ENCODE results near the gene GNLY. TPM values are rescaled to one million over a fixed set of nuclear protein-coding genes. Genes with fewer than 3 reads are reported as not detected.

Gene GNLY
- total RNA-seq, 1 donor from 2014 or later = not detected

DNA sequence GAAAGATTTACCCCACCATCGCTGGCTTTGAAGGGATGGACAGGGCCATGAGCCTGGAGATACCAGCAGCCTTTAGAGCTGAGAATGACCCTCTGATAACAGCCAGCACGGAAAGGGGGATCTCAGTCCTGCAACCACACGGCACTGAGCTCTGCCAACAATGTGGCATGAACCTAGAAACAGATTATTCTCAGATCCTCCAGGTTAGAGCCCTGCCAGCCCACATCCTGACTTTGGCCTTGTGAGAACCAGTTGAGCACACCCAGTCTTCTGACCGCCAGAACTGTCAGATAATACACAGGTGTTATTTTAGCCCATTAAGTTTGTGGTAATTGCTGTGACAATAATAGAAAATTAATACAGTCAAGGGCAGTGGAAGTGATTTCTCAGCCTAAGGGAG, 9.4 kb upstream of the GNLY start:
- DNase-seq = no peak

DNA sequence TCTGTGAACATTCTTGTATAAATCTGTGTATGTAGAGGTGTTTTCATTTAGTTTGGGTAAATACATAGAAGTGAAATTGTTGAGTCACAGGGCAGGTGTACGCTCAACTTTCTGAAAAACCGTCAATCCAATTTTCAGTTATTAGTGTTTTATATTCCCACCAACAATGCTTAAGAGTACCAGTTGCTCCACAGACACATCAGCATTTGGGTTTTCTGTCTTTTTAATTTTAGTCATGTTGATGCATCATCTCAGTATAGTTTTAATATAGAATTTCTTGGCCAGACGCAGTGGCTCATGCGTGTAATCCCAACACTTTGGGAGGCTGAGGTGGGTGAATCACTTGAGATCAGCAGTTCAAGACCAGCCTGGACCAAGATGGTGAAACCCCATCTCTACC, 3.2 kb upstream of the GNLY start:
- no peak for DNase-seq

DNA sequence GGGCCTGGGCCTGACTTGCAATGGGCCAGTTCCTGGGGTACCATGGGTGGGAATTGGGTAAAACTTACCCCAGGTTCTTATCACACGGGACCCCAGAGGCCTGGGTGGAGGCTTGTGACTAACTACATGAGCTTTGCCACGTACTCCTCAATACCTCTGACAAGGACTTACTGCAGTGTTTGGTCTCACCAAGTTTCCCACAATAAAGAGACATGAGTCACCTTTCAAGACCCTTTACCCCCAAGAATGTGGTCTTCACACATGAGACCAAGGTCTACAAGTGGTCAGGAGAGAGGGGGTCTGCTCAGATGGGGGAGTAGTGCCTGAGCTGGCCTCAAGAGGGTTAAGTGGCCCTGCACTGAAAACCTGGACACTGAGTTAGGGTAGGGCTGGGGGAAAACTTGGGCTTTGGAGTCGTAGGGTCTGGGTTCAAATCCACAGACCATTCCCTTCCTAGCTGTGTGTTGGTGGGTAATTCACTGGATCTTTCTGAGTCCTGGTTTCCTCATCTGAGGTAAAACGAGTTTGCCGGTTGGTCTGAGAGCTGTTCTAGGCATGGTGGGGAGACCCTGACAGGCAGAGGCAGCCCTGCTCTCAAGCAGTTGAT, 2.0 kb upstream of the GNLY start:
- no peak for DNase-seq

DNA sequence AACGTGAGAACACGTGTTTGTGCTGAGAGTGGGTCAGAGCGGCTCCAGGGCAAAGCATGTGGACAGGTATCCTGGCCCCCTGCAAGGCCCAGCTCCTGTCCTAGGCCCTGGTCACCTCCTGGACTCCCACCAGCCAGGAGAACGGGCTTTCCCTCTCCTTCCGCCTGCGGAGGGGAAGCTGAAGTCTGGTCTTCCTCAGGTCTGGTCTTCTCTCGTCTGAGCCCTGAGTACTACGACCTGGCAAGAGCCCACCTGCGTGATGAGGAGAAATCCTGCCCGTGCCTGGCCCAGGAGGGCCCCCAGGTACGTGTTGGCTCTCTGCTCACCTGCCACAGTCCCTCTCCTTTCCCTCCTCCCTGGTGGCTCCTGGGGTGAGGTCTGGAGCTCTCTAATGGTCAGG, 963 bp downstream of the GNLY start:
- DNase-seq = no peak

DNA sequence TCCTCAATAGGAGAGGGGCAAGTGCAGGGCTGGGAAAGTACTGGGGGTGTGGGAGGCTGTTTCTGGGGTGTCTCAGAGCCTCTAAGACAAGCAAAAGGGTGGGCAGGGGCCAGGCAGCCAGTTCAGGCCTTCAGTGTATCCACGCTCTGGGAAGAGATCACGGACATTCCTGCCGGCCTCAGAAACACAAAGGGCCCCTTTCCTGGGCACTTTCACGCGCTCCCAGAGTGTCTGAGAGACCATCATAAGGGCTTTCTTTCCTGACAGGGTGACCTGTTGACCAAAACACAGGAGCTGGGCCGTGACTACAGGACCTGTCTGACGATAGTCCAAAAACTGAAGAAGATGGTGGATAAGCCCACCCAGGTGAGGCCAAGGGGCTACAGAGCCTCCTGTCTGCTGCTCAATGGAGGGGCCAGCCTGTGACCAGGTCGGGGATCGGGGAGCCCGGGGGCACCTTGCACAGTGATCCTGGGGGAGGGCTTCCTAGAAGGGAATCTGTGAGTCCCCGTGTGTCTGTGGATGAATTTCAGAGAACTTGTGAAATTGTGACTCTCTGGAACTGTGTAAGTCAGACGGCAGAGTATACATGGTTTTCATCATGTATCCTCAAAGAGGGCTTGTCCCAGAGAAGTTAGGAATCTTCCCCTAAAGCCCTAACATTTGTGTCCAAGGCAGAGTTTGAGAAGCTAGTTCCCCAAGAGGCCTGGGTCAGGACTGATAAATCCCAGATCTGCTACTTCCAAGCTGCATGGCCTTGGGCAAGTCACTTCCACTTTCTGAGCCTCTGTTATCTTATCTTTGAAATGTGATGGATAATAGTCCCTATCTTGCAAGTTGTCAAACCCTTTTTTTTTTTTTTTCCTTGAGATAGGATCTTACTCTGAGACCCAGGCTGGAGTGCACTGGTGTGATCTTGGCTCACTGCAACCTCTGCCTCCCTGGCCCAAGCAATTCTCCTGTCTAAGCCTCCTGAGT, 1.8 kb downstream of the GNLY start:
- DNase-seq = no peak

DNA sequence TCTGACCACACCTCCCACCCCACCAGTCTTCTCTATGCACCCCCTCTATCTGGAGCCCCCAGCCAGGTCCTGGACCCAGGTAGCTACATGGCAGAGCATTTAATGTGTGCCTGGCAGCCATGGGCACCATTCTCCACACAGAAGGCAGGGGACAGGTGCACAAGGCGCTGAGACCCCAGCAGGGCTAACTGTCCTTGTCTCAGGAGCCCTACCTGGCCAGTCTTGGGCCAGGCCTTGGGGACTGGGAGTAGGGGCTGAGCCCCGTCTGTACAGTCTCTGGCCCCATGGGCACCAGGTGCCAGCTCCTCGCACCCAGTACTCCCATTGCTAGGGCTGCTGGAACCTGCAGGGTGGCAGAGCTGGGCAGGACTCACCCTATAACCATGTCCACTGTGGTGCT, 2.9 kb downstream of the GNLY start:
- no peak for DNase-seq

DNA sequence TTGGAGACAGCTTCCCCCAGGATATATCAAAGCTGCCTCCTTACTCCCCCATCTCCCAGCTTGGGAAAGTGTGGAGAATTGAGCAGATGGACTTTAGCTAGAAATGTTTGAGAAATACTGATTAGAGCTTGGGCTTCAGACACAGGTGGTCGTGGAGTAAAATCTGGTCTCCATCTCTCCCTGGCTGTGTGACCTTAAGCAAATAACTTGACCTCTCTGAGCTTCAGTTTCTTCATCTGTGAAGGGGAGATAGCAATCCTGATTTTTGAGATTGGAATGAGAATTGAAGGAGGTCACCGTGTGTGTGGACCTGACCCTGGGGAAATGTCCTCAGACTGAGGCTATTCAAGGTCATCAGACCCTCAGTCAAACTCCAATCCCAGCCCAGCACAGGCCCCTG, 3.6 kb downstream of the GNLY start:
- DNase-seq = no peak

DNA sequence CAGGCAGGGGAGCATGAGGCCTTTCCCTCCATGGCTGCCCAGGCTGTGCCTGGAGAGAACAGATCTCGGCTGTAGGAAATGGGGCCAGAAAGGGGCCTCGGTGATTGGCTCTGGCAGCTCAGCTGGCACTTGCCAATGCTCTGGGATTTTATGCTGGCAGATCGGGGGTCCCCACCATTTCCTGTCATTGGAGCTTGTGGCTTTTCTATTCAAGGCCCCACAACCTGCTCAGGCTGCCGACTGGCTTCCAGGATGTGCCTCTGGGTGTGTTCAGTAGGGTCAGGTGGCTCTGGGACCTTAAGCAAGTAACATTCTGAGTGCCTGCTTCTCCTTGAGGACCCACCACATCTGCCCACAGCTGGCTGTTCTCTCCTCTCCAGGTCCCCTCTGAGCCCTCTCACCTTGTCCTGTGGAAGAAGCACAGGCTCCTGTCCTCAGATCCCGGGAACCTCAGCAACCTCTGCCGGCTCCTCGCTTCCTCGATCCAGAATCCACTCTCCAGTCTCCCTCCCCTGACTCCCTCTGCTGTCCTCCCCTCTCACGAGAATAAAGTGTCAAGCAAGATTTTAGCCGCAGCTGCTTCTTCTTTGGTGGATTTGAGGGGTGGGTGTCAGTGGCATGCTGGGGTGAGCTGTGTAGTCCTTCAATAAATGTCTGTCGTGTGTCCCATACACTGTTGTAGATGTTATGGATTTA, 4.2 kb downstream of the GNLY start:
- no peak for DNase-seq

DNA sequence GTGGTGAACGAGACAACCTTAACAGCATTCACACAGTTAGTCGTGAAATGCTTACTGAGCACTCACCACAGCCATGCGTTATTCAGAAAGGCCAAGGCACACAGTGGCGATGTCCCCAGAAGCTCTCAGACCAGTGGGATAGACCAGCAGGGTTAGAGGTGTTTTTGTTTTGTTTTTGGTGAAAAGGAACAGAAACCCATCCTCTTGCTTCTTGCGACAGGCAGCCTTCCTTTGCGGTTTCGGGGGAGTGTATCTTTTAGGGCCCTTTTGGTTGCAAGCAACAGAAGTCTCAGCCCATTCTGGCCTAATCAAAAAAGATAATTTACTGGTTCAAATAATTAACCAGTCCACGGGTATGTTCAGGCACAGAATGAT, 4.7 kb downstream of the GNLY start:
- DNase-seq = no peak

DNA sequence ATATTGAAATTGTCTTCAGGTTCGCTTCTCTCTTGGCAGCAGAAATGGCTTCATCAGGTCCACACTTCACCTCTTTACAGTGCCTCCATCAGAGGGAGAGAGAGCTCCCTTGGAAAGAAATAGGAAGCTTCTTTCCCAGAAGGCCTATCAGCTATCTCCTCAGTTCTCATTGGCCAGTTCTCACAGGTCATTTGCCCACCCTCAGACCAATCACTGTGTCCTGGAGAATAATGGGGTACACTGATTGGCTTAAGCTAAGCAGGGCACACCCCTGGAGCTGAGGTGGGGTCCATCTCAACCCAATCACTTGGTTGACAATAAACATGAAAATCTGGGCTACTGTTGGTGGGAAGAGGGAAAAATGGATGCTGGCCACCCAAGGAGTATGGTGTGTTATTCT, 5.2 kb downstream of the GNLY start:
- DNase-seq = no peak

DNA sequence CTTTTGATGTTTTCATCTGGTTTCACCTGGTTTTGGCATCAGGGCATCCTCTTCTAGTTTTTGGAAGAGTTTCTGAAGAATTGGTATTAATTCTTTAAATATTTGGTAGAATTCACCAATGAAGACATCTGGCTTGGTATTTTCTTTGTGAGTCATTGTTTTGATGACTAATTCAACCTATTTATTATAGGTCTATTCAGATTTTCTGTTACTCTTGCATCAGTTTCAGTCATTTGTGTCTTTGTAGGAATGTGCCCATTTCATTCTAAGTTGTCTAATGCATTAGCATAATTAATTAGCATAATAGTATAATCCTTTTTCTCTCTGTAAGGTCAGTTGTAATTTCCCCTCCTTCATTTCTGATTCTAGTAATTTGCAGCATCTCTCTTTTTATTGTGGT, 8.0 kb downstream of the GNLY start:
- no peak for DNase-seq

DNA sequence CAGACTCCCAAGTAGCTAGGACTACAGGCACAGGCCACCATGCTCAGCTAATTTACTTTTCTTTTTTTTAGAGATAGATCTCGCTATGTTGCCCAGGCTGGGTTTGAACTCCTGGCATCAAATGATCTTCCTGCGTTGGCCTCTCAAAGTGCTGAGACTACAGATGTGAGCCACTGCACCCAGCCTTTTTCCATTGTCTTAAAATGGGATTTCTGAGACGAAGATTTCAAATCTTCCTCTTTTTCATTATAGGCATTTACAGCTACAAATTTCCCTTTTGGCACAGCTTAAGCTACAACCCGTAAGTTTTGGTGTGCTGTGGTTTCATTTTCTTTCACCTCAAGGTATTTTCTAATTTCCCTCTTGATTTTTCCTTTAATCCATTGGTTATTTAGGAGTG, 8.6 kb downstream of the GNLY start:
- no peak for DNase-seq

DNA sequence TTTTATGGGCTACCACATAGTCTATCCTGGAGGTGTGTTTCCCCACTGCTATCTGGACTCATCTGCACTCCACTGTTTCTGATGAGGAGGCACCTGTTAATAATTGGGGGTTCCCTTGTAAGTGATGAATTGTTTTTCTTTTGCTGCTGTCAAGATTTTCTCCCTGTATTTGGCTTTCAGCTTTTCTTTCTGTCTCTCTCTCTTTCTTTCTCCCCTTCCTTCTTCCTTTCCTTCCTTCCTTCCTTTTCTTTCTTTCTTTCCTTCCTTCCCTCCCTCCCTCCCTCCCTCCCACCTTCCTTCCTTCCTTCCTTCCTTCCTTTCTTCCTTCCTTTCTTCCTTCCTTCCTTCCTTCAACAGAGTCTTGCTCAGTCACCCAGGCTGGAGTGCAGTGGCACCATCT, 9.2 kb downstream of the GNLY start:
- no peak for DNase-seq

DNA sequence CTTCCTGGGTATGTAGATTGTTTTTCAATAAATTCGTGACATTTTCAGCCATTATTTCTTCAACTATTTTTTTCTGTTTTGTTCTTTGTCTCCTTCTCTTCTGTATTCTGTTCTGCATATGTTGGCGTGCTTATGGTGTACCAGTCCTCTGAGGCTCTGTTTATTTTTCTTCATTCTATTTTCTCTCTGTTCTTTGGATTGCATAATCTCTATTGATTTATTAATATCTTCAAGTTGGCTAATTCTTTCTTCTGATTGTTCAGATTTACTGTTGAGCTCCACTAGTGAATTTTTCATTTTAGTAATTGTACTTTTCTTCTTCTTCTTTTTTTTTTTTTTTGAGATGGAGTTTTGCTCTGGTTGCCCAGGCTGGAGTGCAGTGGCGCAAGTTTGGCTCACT, 9.9 kb downstream of the GNLY start:
- DNase-seq = no peak

DNA sequence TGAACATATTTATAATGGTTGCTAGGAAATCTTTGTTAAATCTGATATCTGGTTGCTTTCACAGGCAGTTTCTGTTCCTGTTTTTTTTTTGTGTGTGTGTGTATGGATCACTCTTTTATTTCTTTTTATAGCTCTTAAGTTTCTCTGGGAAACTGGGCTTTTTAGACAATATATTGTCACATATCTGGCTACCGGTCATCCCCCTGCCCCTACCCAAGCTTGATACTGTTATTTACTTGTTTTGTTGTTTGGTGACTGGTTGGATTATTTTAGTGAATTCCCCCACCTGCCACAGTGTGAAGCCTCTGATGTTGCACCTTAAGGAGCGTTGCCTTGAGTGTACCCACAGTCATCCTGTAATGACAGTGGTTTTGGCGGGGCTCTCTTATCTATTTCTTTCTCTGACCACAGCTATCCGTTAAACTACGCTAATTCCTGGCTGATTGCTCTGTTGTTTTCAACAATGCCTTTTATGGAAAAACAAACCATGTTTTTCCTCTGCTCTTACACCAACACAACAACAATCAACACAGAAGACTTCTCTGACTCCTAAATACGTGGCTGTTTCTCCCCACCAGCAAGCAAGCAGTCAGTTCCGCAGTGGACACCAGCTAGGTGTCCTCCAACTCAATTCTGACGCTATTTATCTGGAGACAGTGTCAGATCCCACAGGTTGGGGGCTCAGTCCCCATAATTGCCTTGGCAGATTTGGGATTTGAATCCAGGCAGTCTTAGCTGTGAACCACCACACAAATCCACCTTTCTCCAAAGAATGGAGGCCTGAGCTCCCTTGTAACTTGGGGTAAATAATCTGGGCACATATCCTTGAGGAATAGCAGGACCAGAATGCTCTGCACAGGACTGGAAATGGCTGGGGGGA, 10.9 kb downstream of the GNLY start:
- no peak for DNase-seq

DNA sequence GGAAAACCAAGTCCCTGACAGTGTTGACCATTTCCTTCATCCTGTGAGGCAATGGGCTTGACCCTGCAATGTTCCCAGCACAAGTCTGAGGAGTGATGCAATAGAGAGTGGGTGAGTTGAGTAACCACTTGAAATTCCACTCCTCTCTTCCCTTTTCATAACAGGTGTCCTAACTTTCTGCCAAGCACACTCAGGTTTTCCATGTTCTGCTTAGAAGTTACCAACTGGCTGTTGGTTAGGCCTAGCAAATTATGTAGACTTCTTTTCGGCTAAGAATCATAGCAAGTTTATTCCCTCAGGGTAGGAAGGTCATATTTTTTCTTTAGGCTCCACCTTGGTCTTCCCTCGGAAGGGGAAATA, 11.5 kb downstream of the GNLY start:
- DNase-seq = peak; percentile 56

DNA sequence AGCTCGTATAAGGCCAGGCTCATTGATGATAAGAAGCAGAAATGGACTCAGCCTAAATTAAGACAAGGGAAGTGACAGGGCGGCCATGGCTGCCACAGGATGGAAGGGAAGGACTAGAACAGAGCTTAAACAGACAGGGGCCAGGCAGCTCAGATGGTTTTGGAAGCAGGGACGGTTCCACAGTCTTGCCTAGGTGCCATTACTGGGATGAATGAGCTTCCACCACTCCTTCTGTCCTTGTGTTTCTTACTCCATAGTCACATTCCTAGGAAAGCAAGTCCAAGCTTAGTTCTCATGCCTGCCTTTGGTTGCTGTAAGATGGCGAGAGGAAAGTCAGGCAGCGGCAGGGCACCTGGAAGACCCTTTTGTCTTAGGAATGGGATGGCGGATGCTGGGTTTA, 11.9 kb downstream of the GNLY start:
- DNase-seq = no peak

DNA sequence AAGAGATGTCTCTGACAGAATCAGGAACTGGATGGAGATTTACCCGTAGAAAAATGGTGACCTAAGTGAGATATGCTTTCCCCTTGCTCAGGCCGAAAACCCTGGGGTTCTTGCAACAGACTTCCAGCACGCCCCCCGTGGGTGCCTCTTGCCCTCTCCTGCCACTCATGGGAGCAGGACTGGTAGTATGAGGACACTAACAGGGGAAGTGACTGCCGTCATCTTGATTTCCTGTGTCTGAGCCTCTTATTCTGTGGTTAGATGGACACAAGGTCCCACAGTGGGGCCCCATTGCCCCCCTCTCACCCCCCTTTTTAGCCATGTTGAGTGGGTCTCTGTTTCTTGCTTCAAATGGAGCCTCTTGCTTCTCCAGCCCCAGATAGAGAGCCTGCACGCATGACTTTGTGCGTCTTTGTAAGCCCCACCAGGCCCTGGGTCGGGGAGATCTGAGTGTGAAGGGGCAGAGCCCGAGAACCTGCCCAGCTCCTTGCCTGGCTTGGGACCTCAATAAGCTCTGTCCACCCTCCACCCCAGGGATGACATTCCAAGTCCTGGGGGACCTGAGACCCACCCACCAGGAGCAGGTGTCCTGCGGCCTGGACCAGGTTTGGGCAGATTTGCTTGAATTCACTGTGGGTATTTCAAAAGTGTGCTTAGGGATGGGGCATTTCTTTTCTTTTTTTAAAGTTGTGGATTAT, 12.6 kb downstream of the GNLY start:
- DNase-seq = no peak

DNA sequence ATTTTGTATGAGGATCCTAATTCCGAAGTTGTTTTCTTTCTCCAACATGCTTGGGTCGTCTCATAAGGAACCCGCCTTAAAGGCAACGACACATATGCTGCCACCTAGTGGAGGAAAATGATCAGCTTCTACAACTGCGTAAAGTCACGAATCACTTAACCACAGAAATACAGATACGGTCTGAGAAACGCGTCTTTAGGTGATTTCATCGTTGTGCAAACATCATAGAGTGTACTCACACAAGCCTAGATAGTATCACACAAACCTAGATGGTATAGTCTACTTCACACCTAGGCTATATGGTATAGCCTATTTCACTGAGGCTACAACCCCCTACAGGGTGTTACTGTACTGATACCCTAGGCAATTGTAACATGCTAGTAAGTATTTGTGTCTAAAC, 13.1 kb downstream of the GNLY start:
- DNase-seq = peak; percentile 89

DNA sequence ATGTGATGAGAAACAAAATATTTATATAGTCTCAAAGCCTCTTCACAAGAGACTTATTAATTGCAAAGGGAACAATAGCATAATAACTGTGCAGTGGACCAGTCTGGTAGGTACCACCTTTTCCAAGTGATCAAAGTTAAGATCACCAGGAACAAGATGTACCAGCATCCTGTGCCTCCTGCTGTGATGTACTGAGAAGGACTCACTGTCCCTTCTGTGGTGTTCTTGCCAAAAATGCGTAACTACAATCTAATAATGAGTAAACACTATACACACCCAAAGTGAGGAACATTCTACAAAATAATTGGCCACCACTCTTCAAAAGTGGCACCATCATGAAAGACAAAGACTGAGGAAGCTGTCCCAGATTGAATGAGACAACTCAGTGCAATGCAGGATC, 14.5 kb downstream of the GNLY start:
- DNase-seq = no peak

DNA sequence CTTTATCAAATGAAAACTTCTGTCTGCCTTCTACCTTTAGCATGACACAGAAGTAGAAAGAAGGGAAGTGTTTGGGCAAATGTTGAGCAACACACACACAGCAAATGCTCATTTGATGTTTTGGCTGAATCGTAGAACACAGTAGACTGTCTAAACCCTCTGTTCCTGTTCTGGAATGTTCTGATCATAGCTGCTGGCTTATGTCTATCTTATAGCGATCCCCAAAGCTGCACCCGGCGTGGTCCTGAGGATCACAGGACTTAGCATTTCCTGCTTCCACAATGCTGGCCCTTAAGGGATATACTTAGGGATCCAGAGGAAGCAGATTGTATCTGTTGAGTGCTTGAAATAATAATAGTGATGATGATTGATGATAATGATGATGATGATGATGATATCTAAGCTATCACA, 15.2 kb downstream of the GNLY start:
- DNase-seq = no peak
